HEK293 (cell line): ENCODE data around the gene OCIAD1.
"Not testable (repeated sequence)": the region's sequence is repeated elsewhere in the genome, so short reads cannot be mapped to it uniquely, and the experiment has no call there.

Experiments
- CTCF ChIA-PET: fragments of 350-600 bp; formaldehyde crosslinking; extraction: SDS; loops from one replicate; lab custom pipeline; 2021; ENCODE audit warnings: antibody characterized with exemption; lab: Yijun Ruan, JAX
- POLR2A ChIA-PET: fragments of 300-600 bp; formaldehyde crosslinking; extraction: SDS; loops from one replicate; lab custom pipeline; 2020; ENCODE audit warnings: antibody characterized with exemption, inconsistent platforms; lab: Yijun Ruan, JAX
- H3K27ac ChIP-seq: fragments of 200-500 bp; sonication (Bioruptor generic); 2 replicates; pipeline ENCODE4 v1.5.1; 2014; ENCODE audit warnings: low read depth, low read length, control low read depth, inconsistent platforms; ENCODE audit errors: extremely low read depth
- H3K36me3 ChIP-seq, 2 experiments: fragments of 200-500 bp in 1 of 2; sonication (Bioruptor generic) in 1 of 2; 1 replicate in 1 of 2; 2 replicates in 1 of 2; pipeline ENCODE4 v1.5.1; 2014 to 2017; ENCODE audit warnings: inconsistent platforms in 2 of 2, low read length in 2 of 2; ENCODE audit not compliant: control insufficient read depth in 2 of 2, insufficient read depth in 1 of 2
- H3K4me1 ChIP-seq: fragments of 200-500 bp; sonication (Bioruptor generic); 2 replicates; pipeline ENCODE4 v1.5.1; 2014; ENCODE audit warnings: mild to moderate bottlenecking, low read length, inconsistent platforms; ENCODE audit not compliant: control insufficient read depth, insufficient read depth
- H3K4me3 ChIP-seq: 2 replicates; pipeline ENCODE4 v1.5.1; 2011; ENCODE audit warnings: low read depth, mild to moderate bottlenecking, control low read depth, low read length, moderate library complexity
- H3K9me3 ChIP-seq: fragments of 200-500 bp; sonication (Bioruptor generic); 2 replicates; pipeline ENCODE4 v1.5.1; 2014; ENCODE audit warnings: low read depth, low read length, inconsistent platforms; ENCODE audit not compliant: control insufficient read depth, insufficient read depth
- AEBP2 ChIP-seq: fragments of 450-650 bp; formaldehyde crosslinking; IDR thresholded peaks from 2 replicates; pipeline ENCODE4 v1.5.1; 2016; ENCODE audit warnings: missing biosample characterization, missing genetic modification characterization, borderline replicate concordance
- REPIN1 ChIP-seq: fragments of 450-650 bp; formaldehyde crosslinking; IDR thresholded peaks from 2 replicates; pipeline ENCODE4 v1.5.1; 2017; ENCODE audit warnings: missing biosample characterization, missing genetic modification characterization, low read depth
- ZBTB21 ChIP-seq: fragments of 450-650 bp; formaldehyde crosslinking; IDR thresholded peaks from 2 replicates; pipeline ENCODE4 v1.5.1; 2017; ENCODE audit warnings: missing biosample characterization, missing genetic modification characterization
- ZBTB26 ChIP-seq: fragments of 450-650 bp; formaldehyde crosslinking; optimal IDR thresholded peaks from 2 replicates; pipeline ENCODE3; 2016; ENCODE audit warnings: missing biosample characterization, mild to moderate bottlenecking, missing genetic modification characterization
- ZNF140 ChIP-seq: fragments of 450-650 bp; formaldehyde crosslinking; IDR thresholded peaks from 2 replicates; pipeline ENCODE4 v1.5.1; 2016; ENCODE audit warnings: missing biosample characterization, missing genetic modification characterization
- ZNF155 ChIP-seq: fragments of 450-650 bp; formaldehyde crosslinking; IDR thresholded peaks from 2 replicates; pipeline ENCODE4 v1.5.1; 2016; ENCODE audit warnings: missing biosample characterization, missing genetic modification characterization
- ZNF19 ChIP-seq: fragments of 450-650 bp; formaldehyde crosslinking; IDR thresholded peaks from 2 replicates; pipeline ENCODE4; 2016; ENCODE audit warnings: missing biosample characterization, missing genetic modification characterization, low read depth
- ZNF24 ChIP-seq: fragments of 450-650 bp; formaldehyde crosslinking; IDR thresholded peaks from 2 replicates; pipeline ENCODE4 v1.5.1; 2016; ENCODE audit warnings: missing biosample characterization, missing genetic modification characterization
- ZNF292 ChIP-seq: fragments of 450-650 bp; formaldehyde crosslinking; IDR thresholded peaks from 2 replicates; pipeline ENCODE4 v1.5.1; 2016; ENCODE audit warnings: low read depth, missing biosample characterization, missing genetic modification characterization, borderline replicate concordance
- ZNF398 ChIP-seq: fragments of 450-650 bp; formaldehyde crosslinking; IDR thresholded peaks from 2 replicates; pipeline ENCODE4 v1.5.1; 2017; ENCODE audit warnings: missing biosample characterization, missing genetic modification characterization
- ZNF473 ChIP-seq: fragments of 450-650 bp; formaldehyde crosslinking; IDR thresholded peaks from 2 replicates; pipeline ENCODE4 v1.5.1; 2017; ENCODE audit warnings: missing biosample characterization, missing genetic modification characterization
- ZNF518A ChIP-seq: fragments of 450-650 bp; formaldehyde crosslinking; conservative IDR thresholded peaks from 2 replicates; pipeline ENCODE4 v1.5.1; 2016; ENCODE audit warnings: low read depth, missing biosample characterization, missing genetic modification characterization

The OCIAD1 gene

GRCh38 chr4:48813964-48814363, 16.9 kb upstream of the OCIAD1 start:
- Histone ChIP-seq H3K4me3 (no peak overlapping the region), H3K27ac (no peak overlapping the region), H3K4me1 (no peaks in the 10 kb centered on the region), H3K36me3 (no peaks in the 10 kb centered on the region), H3K9me3 (no peaks in the 10 kb centered on the region)
- CTCF ChIA-PET = interaction anchor here (0.5 to 0.7 kb wide), 3 partner anchors 9 to 33 kb away, joined by 4 to 5 read pairs (median 4); no protein-coding TSS in a partner anchor
- TF ChIP-seq ZNF473 (tag by site-specific recombination) = no peak
- TF ChIP-seq AEBP2 (tag by site-specific recombination) = no peak
- TF ChIP-seq ZNF24 (tag by site-specific recombination) = no peak
- TF ChIP-seq ZNF155 = no peak
- TF ChIP-seq ZNF518A (tag by site-specific recombination) = no peak
- TF ChIP-seq ZBTB21 = no peak
- TF ChIP-seq REPIN1 (tag by site-specific recombination) = no peak
- TF ChIP-seq ZBTB26 = no peak
- TF ChIP-seq ZNF19 (tag by site-specific recombination) = no peak
- TF ChIP-seq ZNF398 (tag by site-specific recombination) = no peak
- POLR2A ChIA-PET = interaction anchor here (0.7 kb wide), 1 partner anchor 184 kb away, joined by 5 read pairs; no protein-coding TSS in a partner anchor

GRCh38 chr4:48815483-48815882, 15.4 kb upstream of the OCIAD1 start:
- H3K4me3 ChIP-seq = no peak overlapping the region
- no peaks in the 10 kb centered on the region for H3K36me3 ChIP-seq
- ChIA-PET CTCF (no interaction called here), POLR2A (no interaction called here)
- TF ChIP-seq ZNF292 (no peak), ZNF140 (tag by site-specific recombination) (no peak)
- no peaks in the 10 kb centered on the region for H3K4me1 ChIP-seq
- H3K9me3 ChIP-seq = no peaks in the 10 kb centered on the region
- H3K27ac ChIP-seq = no peak overlapping the region

- H3K4me1 ChIP-seq, H3K4me3 ChIP-seq, POLR2A ChIA-PET, H3K9me3 ChIP-seq, H3K27ac ChIP-seq, H3K36me3 ChIP-seq: not testable (repeated sequence)
- CTCF ChIA-PET = interaction anchor here (0.6 kb wide), 1 partner anchor 9 kb away, joined by 3 read pairs; no protein-coding TSS in a partner anchor
Measured at GRCh38 chr4:48816297-48816696, 14.6 kb upstream of the OCIAD1 start.
